ENCODE data around the gene RASGRF2. TPM values are rescaled to one million over a fixed set of nuclear protein-coding genes. Genes with fewer than 3 reads are reported as not detected.

Gene RASGRF2
- polyA plus RNA-seq, 2 donors, result 0.40 to 0.69 TPM

DNA sequence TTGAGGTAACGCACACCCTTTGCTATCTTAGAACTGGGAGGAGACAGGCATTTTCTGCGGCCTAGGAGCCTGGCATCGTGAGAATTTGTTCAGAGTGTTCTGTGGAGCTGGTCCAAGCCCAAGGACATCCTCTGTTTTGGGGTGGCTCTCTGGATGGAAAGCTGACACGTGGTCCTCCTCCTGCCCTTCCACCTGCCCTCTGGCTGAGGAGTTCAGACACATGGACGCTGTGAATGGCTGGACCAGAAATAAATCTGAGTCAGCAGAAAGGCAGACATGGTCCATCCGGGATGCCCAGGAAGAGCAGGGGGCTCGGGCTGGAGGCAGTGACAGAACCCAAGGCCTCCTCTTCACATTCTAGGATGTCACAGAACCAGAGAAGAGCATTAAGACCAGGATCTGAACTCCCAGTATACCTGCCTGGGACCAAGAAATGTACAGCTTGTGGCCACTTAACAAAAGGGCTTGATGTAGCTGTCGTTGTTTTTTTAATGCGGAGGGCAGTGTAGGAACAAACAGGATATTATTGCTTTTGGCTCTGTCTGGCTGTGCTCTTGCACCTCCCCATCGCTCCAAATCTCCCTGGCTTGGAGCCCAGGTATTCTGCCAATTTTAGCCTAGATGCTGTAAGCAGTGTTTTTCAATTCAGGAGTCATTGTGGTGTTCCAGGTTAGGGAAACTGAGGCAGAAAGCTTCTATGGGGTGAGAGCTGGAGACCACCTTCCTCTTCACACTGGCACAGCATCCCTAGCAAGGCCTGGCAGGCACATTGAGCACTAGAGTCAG, 275.3 kb downstream of the RASGRF2 start:
- Histone ChIP-seq H3K36me3 (ENCODE audit: control insufficient read depth in 2 of 2, insufficient read depth in 2 of 2, low read length in 1 of 2) (no peaks in the 10 kb centered on the region), H3K4me1 (ENCODE audit: control insufficient read depth in 2 of 2, insufficient read depth in 2 of 2, low read length in 1 of 2) (peaks cover 4 to 6% of the 10 kb centered on the region in 2 donors), H3K4me3 (ENCODE audit: low read depth in 1 of 2, low read length in 2 of 2) (no peak overlapping the region), H3K27me3 (ENCODE audit: control insufficient read depth in 1 of 2, insufficient read depth in 2 of 2, low read length in 2 of 2) (no peaks in the 10 kb centered on the region), H3K27ac (ENCODE audit: low read depth in 2 of 2, low read length in 1 of 2) (no peak overlapping the region), H3K9me3 (ENCODE audit: control insufficient read depth in 2 of 2, insufficient read depth in 1 of 2, low read depth in 1 of 2, low read length in 1 of 2) (no peaks in the 10 kb centered on the region)
- WGBS, 2 donors, result 63 to 69% methylated on average over 10 of the region's 10 CpGs

DNA sequence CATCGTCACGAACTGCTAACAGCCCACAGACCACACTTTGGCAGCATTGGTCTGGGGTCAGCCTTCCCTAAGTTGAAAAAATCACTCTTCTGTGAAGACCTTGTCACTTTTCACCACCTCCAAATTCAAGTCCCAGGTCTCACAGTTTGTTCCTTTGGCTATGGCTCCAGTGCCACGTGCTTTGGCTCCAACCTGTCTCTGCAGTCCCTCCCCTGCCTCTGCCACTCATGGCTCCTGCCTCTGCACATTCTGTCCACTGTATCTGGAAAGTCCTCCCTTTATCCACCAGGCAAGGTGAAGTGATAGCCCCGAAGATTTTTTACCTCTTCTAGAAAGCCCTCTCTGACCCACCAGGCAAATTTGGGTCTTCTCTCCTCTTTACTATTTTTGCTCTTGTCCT, 278.3 kb downstream of the RASGRF2 start:
- Histone ChIP-seq H3K27ac (ENCODE audit: low read depth in 2 of 2, low read length in 1 of 2) (no peak overlapping the region), H3K4me3 (ENCODE audit: low read depth in 1 of 2, low read length in 2 of 2) (no peak overlapping the region), H3K9me3 (ENCODE audit: control insufficient read depth in 2 of 2, insufficient read depth in 1 of 2, low read depth in 1 of 2, low read length in 1 of 2) (no peaks in the 10 kb centered on the region), H3K36me3 (ENCODE audit: control insufficient read depth in 2 of 2, insufficient read depth in 2 of 2, low read length in 1 of 2) (no peaks in the 10 kb centered on the region), H3K4me1 (ENCODE audit: control insufficient read depth in 2 of 2, insufficient read depth in 2 of 2, low read length in 1 of 2) (peaks cover 4% of the 10 kb centered on the region in 2 donors), H3K27me3 (ENCODE audit: control insufficient read depth in 1 of 2, insufficient read depth in 2 of 2, low read length in 2 of 2) (no peaks in the 10 kb centered on the region)
- 92 to 95% methylated on average over 4 of the region's 4 CpGs for WGBS, 2 donors

- H3K4me1 ChIP-seq (ENCODE audit: control insufficient read depth in 2 of 2, insufficient read depth in 2 of 2, low read length in 1 of 2), result peaks cover 3 to 4% of the 10 kb centered on the region in 2 donors
- no peaks in the 10 kb centered on the region for H3K9me3 ChIP-seq (ENCODE audit: control insufficient read depth in 2 of 2, insufficient read depth in 1 of 2, low read depth in 1 of 2, low read length in 1 of 2)
- no peak overlapping the region for H3K27ac ChIP-seq (ENCODE audit: low read depth in 2 of 2, low read length in 1 of 2)
- H3K4me3 ChIP-seq (ENCODE audit: low read depth in 1 of 2, low read length in 2 of 2), result no peak overlapping the region
- WGBS, 2 donors, result 63 to 66% methylated on average over 5 of the region's 5 CpGs
- no peaks in the 10 kb centered on the region for H3K27me3 ChIP-seq (ENCODE audit: control insufficient read depth in 1 of 2, insufficient read depth in 2 of 2, low read length in 2 of 2)
- no peaks in the 10 kb centered on the region for H3K36me3 ChIP-seq (ENCODE audit: control insufficient read depth in 2 of 2, insufficient read depth in 2 of 2, low read length in 1 of 2)
Observed at GRCh38 chr5:81239613-81240012, 279.4 kb downstream of the RASGRF2 start.

DNA sequence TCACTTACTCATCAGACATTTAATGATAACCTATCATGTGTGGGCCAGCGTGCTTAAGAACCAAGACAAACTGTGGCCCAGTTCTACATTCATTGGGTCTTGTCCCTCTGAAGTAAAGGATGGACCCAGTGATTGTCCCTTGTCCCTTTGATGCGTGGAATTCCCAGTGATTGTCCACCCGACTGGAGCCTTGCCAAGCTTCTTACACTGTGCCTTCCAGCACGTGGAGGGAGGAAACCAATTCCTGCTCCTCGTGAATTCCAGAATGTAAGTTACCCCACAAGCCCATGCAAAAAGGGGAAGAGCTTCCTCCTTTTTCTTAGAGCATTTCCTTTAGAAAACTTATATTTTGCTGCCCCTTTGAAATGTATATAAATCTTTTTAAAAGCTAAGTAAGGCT, 280.8 kb downstream of the RASGRF2 start:
- Histone ChIP-seq H3K27ac (ENCODE audit: low read depth in 2 of 2, low read length in 1 of 2) (no peak overlapping the region), H3K4me1 (ENCODE audit: control insufficient read depth in 2 of 2, insufficient read depth in 2 of 2, low read length in 1 of 2) (peaks cover 0 to 6% of the 10 kb centered on the region in 2 donors), H3K36me3 (ENCODE audit: control insufficient read depth in 2 of 2, insufficient read depth in 2 of 2, low read length in 1 of 2) (no peaks in the 10 kb centered on the region), H3K27me3 (ENCODE audit: control insufficient read depth in 1 of 2, insufficient read depth in 2 of 2, low read length in 2 of 2) (no peaks in the 10 kb centered on the region), H3K9me3 (ENCODE audit: control insufficient read depth in 2 of 2, insufficient read depth in 1 of 2, low read depth in 1 of 2, low read length in 1 of 2) (no peaks in the 10 kb centered on the region), H3K4me3 (ENCODE audit: low read depth in 1 of 2, low read length in 2 of 2) (no peak overlapping the region)
- WGBS, 2 donors, result 68 to 70% methylated on average over 5 of the region's 5 CpGs

DNA sequence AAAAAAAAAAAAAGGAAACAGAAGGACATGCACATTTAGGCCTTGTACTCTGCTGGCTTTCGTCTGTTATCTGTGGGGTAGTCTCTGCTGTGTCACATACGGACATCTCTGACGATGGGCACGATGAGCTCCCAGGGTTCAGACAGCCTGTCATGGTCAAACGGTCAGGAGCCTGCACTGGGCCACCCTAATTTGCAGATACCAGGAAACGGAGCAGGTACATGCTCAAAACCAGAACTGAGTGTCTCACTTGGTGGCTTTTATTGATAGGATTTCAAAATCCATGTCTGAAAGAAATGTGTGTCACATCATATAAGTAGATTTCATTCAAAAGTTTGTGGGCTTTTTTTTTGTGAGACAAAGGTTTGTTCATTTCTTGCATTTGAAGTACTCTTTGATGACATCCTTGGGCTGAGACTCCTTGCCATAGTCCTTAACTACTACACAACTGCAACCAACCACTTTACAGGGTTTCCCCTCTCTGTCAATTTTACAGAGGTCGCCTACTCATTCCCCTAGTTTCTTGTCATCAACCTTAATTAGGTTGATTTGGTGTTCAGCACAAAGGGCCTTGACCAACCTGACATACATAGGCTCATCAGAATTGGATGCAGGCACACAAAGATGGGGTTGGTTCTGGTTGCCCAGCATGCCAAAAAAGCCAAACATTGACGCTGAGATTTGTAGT, 281.9 kb downstream of the RASGRF2 start:
- H3K27ac ChIP-seq (ENCODE audit: low read depth in 2 of 2, low read length in 1 of 2), result no peak overlapping the region
- no peaks in the 10 kb centered on the region for H3K27me3 ChIP-seq (ENCODE audit: control insufficient read depth in 1 of 2, insufficient read depth in 2 of 2, low read length in 2 of 2)
- peaks cover 0 to 6% of the 10 kb centered on the region in 2 donors for H3K4me1 ChIP-seq (ENCODE audit: control insufficient read depth in 2 of 2, insufficient read depth in 2 of 2, low read length in 1 of 2)
- no peaks in the 10 kb centered on the region for H3K36me3 ChIP-seq (ENCODE audit: control insufficient read depth in 2 of 2, insufficient read depth in 2 of 2, low read length in 1 of 2)
- no peaks in the 10 kb centered on the region for H3K9me3 ChIP-seq (ENCODE audit: control insufficient read depth in 2 of 2, insufficient read depth in 1 of 2, low read depth in 1 of 2, low read length in 1 of 2)
- H3K4me3 ChIP-seq (ENCODE audit: low read depth in 1 of 2, low read length in 2 of 2), result no peak overlapping the region
- WGBS, 2 donors, result 77 to 86% methylated on average over 8 of the region's 8 CpGs

GRCh38 chr5:81242906-81243436, 282.8 kb downstream of the RASGRF2 start:
- no peak overlapping the region for H3K4me3 ChIP-seq (ENCODE audit: low read depth in 1 of 2, low read length in 2 of 2)
- H3K9me3 ChIP-seq (ENCODE audit: control insufficient read depth in 2 of 2, insufficient read depth in 1 of 2, low read depth in 1 of 2, low read length in 1 of 2), result no peaks in the 10 kb centered on the region
- WGBS, 2 donors, result 71 to 75% methylated on average over 4 of the region's 4 CpGs
- no peaks in the 10 kb centered on the region for H3K36me3 ChIP-seq (ENCODE audit: control insufficient read depth in 2 of 2, insufficient read depth in 2 of 2, low read length in 1 of 2)
- no peak overlapping the region for H3K27ac ChIP-seq (ENCODE audit: low read depth in 2 of 2, low read length in 1 of 2)
- no peaks in the 10 kb centered on the region for H3K27me3 ChIP-seq (ENCODE audit: control insufficient read depth in 1 of 2, insufficient read depth in 2 of 2, low read length in 2 of 2)
- peaks cover 0 to 6% of the 10 kb centered on the region in 2 donors for H3K4me1 ChIP-seq (ENCODE audit: control insufficient read depth in 2 of 2, insufficient read depth in 2 of 2, low read length in 1 of 2)

DNA sequence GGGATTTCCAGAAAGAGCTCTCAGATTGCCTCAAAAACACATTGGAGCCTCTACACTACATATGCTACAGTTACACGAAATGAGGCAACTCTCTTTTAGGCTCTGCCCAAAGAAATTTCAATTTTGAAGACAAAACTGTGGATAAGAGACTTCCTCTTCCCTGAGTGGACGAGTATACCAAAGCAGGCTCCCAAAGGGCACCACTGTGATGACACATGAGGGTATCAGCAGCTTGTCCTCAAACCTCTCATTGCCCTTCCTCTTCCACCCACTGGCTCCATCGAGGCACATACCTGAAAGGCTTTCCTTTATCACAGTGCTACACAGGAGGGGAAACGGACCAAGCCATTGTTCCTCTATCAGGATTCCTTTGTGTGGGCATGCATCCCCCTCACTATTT, 284.3 kb downstream of the RASGRF2 start:
- H3K36me3 ChIP-seq (ENCODE audit: control insufficient read depth in 2 of 2, insufficient read depth in 2 of 2, low read length in 1 of 2), result no peaks in the 10 kb centered on the region
- no peaks in the 10 kb centered on the region for H3K9me3 ChIP-seq (ENCODE audit: control insufficient read depth in 2 of 2, insufficient read depth in 1 of 2, low read depth in 1 of 2, low read length in 1 of 2)
- WGBS, 2 donors, result 90 to 92% methylated on average over 4 of the region's 4 CpGs
- no peak overlapping the region for H3K4me3 ChIP-seq (ENCODE audit: low read depth in 1 of 2, low read length in 2 of 2)
- no peak overlapping the region for H3K27ac ChIP-seq (ENCODE audit: low read depth in 2 of 2, low read length in 1 of 2)
- H3K4me1 ChIP-seq (ENCODE audit: control insufficient read depth in 2 of 2, insufficient read depth in 2 of 2, low read length in 1 of 2), result peaks cover 0 to 6% of the 10 kb centered on the region in 2 donors
- H3K27me3 ChIP-seq (ENCODE audit: control insufficient read depth in 1 of 2, insufficient read depth in 2 of 2, low read length in 2 of 2), result no peaks in the 10 kb centered on the region

- Histone ChIP-seq H3K9me3 (ENCODE audit: control insufficient read depth in 2 of 2, insufficient read depth in 1 of 2, low read depth in 1 of 2, low read length in 1 of 2) (no peaks in the 10 kb centered on the region), H3K36me3 (ENCODE audit: control insufficient read depth in 2 of 2, insufficient read depth in 2 of 2, low read length in 1 of 2) (no peaks in the 10 kb centered on the region), H3K27me3 (ENCODE audit: control insufficient read depth in 1 of 2, insufficient read depth in 2 of 2, low read length in 2 of 2) (no peaks in the 10 kb centered on the region), H3K27ac (ENCODE audit: low read depth in 2 of 2, low read length in 1 of 2) (no peak overlapping the region), H3K4me3 (ENCODE audit: low read depth in 1 of 2, low read length in 2 of 2) (no peak overlapping the region), H3K4me1 (ENCODE audit: control insufficient read depth in 2 of 2, insufficient read depth in 2 of 2, low read length in 1 of 2) (peaks cover 0 to 6% of the 10 kb centered on the region in 2 donors)
- 90 to 92% methylated on average over 5 of the region's 5 CpGs for WGBS, 2 donors
Observed at GRCh38 chr5:81245871-81246235, 285.7 kb downstream of the RASGRF2 start.

DNA sequence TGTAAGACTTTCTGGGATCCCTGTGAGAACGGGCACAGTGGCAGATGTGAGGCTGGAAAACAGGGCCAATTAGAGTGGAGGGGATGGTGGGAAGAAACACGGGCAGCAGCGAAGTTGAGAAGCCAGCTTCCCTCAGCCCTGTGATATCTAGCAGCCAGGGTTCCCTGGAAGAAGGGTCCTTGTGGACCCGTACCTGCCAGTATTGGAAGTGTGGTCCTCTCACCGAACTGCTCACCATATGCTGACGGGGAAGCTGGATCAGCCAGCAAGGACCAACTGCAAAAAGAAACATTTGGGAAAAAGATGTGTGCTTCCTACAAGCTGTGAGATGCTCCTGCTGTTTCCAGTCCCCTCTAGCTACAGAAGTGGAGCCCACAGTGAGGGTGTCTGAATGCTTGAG, 286.5 kb downstream of the RASGRF2 start:
- no peaks in the 10 kb centered on the region for H3K36me3 ChIP-seq (ENCODE audit: control insufficient read depth in 2 of 2, insufficient read depth in 2 of 2, low read length in 1 of 2)
- H3K9me3 ChIP-seq (ENCODE audit: control insufficient read depth in 2 of 2, insufficient read depth in 1 of 2, low read depth in 1 of 2, low read length in 1 of 2), result no peaks in the 10 kb centered on the region
- no peak overlapping the region for H3K27ac ChIP-seq (ENCODE audit: low read depth in 2 of 2, low read length in 1 of 2)
- H3K4me3 ChIP-seq (ENCODE audit: low read depth in 1 of 2, low read length in 2 of 2), result no peak overlapping the region
- WGBS, 2 donors, result 88 to 90% methylated on average over 6 of the region's 6 CpGs
- H3K27me3 ChIP-seq (ENCODE audit: control insufficient read depth in 1 of 2, insufficient read depth in 2 of 2, low read length in 2 of 2), result no peaks in the 10 kb centered on the region
- peaks cover 0 to 6% of the 10 kb centered on the region in 2 donors for H3K4me1 ChIP-seq (ENCODE audit: control insufficient read depth in 2 of 2, insufficient read depth in 2 of 2, low read length in 1 of 2)
